Loucy (cell line): ENCODE measurements around the gene CAMK2A.

ENCODE experiments used
- EZH2phosphoT487 ChIP-seq: fragments of 200-600 bp; IDR thresholded peaks from 2 replicates; pipeline ENCODE4 v1.6.1; 2018; ENCODE audit warnings: antibody characterized with exemption, mild to moderate bottlenecking, moderate library complexity, borderline replicate concordance
- TF ChIP-seq, protein P1 (sequence below): fragments of 200-600 bp; sonication (generic); conservative IDR thresholded peaks from 2 replicates; pipeline ENCODE4 v1.5.1; 2014; ENCODE audit warnings: mild to moderate bottlenecking, antibody characterized with exemption, low read length

DNA sequence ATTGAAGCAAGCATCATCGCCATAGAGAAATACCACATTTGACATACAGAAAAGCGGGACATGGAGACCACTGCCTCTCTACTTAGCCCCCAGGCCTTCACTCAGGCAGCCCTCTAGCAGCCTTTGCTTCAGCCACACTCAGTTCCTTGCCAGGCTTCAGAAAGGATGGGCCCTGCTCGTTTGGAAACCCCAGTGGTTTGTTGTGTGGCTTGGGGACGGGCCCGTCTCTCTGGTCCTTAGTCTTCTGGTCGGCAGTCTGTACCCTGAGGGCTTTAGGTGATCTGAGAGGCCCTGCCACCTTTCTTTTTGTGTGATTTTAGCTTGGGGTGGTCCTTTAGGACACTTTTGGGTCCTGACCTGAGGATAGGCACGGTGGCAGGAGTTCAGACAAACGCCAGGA is 34.2 kb upstream of the CAMK2A start:
- TF ChIP-seq, protein P1, sequence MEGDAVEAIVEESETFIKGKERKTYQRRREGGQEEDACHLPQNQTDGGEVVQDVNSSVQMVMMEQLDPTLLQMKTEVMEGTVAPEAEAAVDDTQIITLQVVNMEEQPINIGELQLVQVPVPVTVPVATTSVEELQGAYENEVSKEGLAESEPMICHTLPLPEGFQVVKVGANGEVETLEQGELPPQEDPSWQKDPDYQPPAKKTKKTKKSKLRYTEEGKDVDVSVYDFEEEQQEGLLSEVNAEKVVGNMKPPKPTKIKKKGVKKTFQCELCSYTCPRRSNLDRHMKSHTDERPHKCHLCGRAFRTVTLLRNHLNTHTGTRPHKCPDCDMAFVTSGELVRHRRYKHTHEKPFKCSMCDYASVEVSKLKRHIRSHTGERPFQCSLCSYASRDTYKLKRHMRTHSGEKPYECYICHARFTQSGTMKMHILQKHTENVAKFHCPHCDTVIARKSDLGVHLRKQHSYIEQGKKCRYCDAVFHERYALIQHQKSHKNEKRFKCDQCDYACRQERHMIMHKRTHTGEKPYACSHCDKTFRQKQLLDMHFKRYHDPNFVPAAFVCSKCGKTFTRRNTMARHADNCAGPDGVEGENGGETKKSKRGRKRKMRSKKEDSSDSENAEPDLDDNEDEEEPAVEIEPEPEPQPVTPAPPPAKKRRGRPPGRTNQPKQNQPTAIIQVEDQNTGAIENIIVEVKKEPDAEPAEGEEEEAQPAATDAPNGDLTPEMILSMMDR, result no peak
- TF ChIP-seq EZH2phosphoT487, result no peak
